Stimulated activated CD4-positive, alpha-beta T cell treated with anti-CD3 and anti-CD28 coated beads, Interleukin-4, amount 100 ng/mL, for 4 hours (primary cell): ENCODE results near the gene TRABD2B.

Experiments used
- DNase-seq, 2 experiments: peaks; one replicate each; pipeline ENCODE4 v3.0.0-alpha.2; 2020

Gene TRABD2B

GRCh38 chr1:48019714-48020315 lies 22.6 kb upstream of the TRABD2B start:
- DNase-seq, result no peak

- DNase-seq, result no peak
Observed at GRCh38 chr1:48018799-48019198, 21.6 kb upstream of the TRABD2B start.

GRCh38 chr1:48017716-48018115 lies 20.5 kb upstream of the TRABD2B start:
- DNase-seq, result no peak

- DNase-seq, result no peak
Observed at GRCh38 chr1:48016515-48016914, 19.3 kb upstream of the TRABD2B start.

- DNase-seq, result no peak
Observed at GRCh38 chr1:48013270-48013669, 16.1 kb upstream of the TRABD2B start.

- no peak for DNase-seq
Observed at GRCh38 chr1:48007047-48007446, 9.9 kb upstream of the TRABD2B start.

GRCh38 chr1:48006264-48006663 lies 9.1 kb upstream of the TRABD2B start:
- no peak for DNase-seq

- no peak for DNase-seq
Observed at GRCh38 chr1:48005253-48006117, 8.3 kb upstream of the TRABD2B start.

GRCh38 chr1:48003741-48004531 lies 6.8 kb upstream of the TRABD2B start:
- DNase-seq, result no peak

GRCh38 chr1:48002142-48002541 lies 5.0 kb upstream of the TRABD2B start:
- no peak for DNase-seq

- no peak for DNase-seq
Observed at GRCh38 chr1:48001696-48002095, 4.5 kb upstream of the TRABD2B start.

GRCh38 chr1:48000883-48001282 lies 3.7 kb upstream of the TRABD2B start:
- no peak for DNase-seq

GRCh38 chr1:47999097-47999496 lies 1.9 kb upstream of the TRABD2B start:
- DNase-seq, result no peak

GRCh38 chr1:47998396-47998990 lies 1.3 kb upstream of the TRABD2B start:
- no peak for DNase-seq

GRCh38 chr1:47996406-47997226 lies 569 bp downstream of the TRABD2B start:
- no peak for DNase-seq

- DNase-seq, result no peak
Observed at GRCh38 chr1:47996060-47996405, 1.2 kb downstream of the TRABD2B start.

GRCh38 chr1:47995306-47996050 lies 1.7 kb downstream of the TRABD2B start:
- no peak for DNase-seq

GRCh38 chr1:47993881-47994625 lies 3.1 kb downstream of the TRABD2B start:
- no peak for DNase-seq

GRCh38 chr1:47993416-47993740 lies 3.8 kb downstream of the TRABD2B start:
- DNase-seq, result no peak

GRCh38 chr1:47992720-47993415 lies 4.3 kb downstream of the TRABD2B start:
- no peak for DNase-seq
